ENCODE measurements around the gene GAL3ST2. TPM values are rescaled to one million over a fixed set of nuclear protein-coding genes. Genes with fewer than 3 reads are reported as not detected.

Gene GAL3ST2
- total RNA-seq, 4 donors from 2014 or later: 0.21 to 0.29 TPM; not detected in 2

DNA sequence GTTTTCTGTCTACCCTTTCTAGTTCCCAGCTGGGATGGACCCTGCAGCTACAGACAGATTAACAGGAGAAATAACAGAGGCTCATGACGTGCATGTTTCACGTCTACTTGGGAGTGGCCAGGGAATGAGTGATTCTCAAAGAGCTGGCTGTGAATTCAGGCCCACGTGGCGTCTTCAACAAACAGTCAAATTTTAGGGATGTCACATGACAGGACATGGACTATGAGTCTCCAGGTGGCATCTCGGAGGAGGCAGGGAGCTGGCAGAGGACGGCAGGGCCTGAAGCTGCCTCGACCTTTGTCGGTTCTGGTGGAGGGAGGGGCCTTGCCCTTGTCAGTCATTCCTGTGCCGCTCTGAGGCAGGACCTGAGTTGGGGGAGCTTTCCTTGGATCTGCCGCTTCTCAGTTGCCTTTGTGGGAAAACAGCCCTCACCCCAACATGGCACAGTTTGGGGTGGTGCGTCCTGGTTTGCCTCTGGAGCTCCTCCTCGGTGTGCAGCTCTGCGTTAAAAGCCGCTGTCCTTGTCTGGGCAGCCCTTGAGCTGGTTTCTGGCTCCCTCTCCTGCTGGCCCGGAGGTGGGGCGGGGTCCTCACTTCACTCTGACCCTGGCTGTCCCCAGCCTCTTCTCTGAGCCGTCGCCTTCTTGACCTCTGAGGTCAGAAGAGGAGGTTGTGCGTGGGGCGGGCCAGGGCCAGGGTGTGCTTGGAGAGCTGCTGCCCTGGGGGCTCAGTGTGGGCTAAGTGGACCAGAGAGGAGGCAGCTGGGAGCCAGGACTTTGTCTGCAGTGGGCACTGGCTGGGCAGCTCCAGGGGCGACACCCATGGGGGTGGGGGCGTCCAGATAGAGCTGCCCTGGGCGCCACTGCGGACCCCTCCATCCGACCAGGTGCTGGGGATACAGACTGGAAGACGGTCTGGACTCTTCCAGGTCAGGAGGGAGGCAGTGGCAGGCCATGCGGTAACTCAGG, 12.1 kb upstream of the GAL3ST2 start:
- H3K36me3 ChIP-seq: no peaks in the 10 kb centered on the region
- no peaks in the 10 kb centered on the region for H3K4me1 ChIP-seq
- intact Hi-C loops (cut with DNase I; ENCODE audit: low total_unique reads): no loop called here
- no peak for TF ChIP-seq POLR2A (IDR thresholded peaks at IDR 0.05)
- TF ChIP-seq, protein P1, sequence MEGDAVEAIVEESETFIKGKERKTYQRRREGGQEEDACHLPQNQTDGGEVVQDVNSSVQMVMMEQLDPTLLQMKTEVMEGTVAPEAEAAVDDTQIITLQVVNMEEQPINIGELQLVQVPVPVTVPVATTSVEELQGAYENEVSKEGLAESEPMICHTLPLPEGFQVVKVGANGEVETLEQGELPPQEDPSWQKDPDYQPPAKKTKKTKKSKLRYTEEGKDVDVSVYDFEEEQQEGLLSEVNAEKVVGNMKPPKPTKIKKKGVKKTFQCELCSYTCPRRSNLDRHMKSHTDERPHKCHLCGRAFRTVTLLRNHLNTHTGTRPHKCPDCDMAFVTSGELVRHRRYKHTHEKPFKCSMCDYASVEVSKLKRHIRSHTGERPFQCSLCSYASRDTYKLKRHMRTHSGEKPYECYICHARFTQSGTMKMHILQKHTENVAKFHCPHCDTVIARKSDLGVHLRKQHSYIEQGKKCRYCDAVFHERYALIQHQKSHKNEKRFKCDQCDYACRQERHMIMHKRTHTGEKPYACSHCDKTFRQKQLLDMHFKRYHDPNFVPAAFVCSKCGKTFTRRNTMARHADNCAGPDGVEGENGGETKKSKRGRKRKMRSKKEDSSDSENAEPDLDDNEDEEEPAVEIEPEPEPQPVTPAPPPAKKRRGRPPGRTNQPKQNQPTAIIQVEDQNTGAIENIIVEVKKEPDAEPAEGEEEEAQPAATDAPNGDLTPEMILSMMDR (IDR thresholded peaks at IDR 0.05): no peak
- no peaks in the 10 kb centered on the region for H3K27me3 ChIP-seq
- no peaks in the 10 kb centered on the region for H3K9me3 ChIP-seq
- no peak for DNase-seq
- H3K4me3 ChIP-seq: no peak overlapping the region
- H3K27ac ChIP-seq: no peak overlapping the region

DNA sequence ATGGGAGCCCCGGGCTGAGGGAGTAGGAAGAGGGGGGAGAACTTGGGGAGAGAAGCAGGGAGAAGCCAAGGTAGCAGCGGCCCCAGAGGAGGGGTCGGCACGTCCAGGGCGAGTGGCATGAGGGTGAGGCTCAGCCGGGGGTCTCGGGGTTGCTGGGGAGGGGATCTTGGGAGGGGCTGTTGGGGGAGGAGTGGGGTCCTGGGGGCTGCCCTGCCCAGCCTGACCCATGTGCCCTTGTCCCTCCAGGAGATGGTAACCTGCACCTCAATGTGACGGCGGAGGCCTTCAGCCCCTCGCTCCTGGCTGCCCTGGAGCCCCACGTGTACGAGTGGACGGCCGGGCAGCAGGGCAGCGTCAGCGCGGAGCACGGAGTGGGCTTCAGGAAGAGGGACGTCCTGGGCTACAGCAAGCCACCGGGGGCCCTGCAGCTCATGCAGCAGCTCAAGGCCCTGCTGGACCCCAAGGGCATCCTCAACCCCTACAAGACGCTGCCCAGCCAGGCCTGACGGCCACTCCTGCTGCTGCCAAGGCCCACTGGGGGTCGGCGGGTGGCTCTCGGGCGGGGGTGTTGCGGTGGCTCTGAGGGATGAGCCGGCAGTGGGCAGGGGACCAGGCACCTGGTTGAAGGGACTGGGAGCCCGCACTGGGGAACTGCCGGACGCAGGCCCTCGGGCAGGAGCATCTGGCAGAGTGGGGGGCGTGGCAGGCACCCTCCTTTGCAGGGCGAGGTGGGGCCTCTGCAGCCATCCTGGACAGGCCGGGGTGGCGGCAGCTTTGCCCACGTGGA, 9.0 kb upstream of the GAL3ST2 start:
- no peak for DNase-seq
- Histone ChIP-seq H3K4me1 (no peaks in the 10 kb centered on the region), H3K9me3 (no peaks in the 10 kb centered on the region), H3K4me3 (no peak overlapping the region), H3K27ac (no peak overlapping the region), H3K27me3 (no peaks in the 10 kb centered on the region), H3K36me3 (no peaks in the 10 kb centered on the region)
- intact Hi-C loops (cut with DNase I; ENCODE audit: low total_unique reads): no loop called here
- no peak for TF ChIP-seq POLR2A (IDR thresholded peaks at IDR 0.05)
- TF ChIP-seq, protein P1 (IDR thresholded peaks at IDR 0.05): no peak

DNA sequence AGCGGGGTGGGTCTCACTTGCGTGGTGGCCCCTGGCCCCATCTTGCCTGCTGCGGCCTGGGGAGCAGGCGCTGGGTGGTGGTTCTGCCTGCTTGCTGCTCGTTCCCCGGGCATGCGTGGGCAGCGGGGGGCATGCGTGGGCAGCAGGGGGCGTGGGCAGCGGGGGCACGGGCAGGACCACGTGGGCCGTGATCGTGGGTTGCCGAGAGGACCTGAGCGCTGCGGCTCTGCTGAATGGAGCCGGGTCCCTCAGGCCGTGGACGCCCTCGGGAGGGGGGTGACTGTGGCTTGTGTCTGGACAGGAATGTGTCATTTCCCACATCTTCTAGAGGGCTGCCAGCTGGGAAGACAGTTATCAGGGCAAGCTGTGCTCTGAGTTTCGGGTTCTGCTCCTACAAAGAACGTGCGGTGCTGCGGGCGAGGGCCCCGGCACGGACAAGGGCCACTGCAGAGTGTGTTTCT, 8.3 kb upstream of the GAL3ST2 start:
- Histone ChIP-seq H3K9me3 (no peaks in the 10 kb centered on the region), H3K27me3 (no peaks in the 10 kb centered on the region), H3K4me3 (no peak overlapping the region), H3K36me3 (no peaks in the 10 kb centered on the region), H3K4me1 (no peaks in the 10 kb centered on the region), H3K27ac (no peak overlapping the region)
- intact Hi-C loops (cut with DNase I; ENCODE audit: low total_unique reads): no loop called here
- no peak for DNase-seq
- TF ChIP-seq, protein P1 (IDR thresholded peaks at IDR 0.05): no peak
- no peak for TF ChIP-seq POLR2A (IDR thresholded peaks at IDR 0.05)

DNA sequence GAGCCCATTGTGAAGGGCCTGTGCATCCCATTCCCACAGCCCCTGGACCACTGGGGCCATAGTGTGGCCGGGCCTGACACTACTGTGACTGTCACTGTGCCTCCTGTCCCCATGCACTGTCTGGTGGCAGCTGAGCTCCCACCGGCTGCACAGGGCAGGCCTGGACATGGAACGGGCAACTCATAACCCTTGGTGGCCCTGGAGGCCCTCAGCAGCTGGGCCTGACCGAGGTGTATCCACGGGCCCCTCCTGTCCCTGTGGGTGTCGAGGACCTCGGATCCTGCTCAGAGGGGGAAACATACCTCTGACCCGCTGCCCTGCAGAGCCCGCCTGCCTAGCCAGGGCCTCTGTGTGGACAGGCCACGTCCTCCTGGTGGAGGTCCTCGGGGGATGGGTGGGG, 7.8 kb upstream of the GAL3ST2 start:
- Histone ChIP-seq H3K9me3 (no peaks in the 10 kb centered on the region), H3K27me3 (no peaks in the 10 kb centered on the region), H3K27ac (no peak overlapping the region), H3K4me3 (no peak overlapping the region), H3K4me1 (no peaks in the 10 kb centered on the region), H3K36me3 (no peaks in the 10 kb centered on the region)
- intact Hi-C loops (cut with DNase I; ENCODE audit: low total_unique reads): no loop called here
- DNase-seq: no peak
- TF ChIP-seq POLR2A (IDR thresholded peaks at IDR 0.05): no peak
- TF ChIP-seq, protein P1 (IDR thresholded peaks at IDR 0.05): no peak

DNA sequence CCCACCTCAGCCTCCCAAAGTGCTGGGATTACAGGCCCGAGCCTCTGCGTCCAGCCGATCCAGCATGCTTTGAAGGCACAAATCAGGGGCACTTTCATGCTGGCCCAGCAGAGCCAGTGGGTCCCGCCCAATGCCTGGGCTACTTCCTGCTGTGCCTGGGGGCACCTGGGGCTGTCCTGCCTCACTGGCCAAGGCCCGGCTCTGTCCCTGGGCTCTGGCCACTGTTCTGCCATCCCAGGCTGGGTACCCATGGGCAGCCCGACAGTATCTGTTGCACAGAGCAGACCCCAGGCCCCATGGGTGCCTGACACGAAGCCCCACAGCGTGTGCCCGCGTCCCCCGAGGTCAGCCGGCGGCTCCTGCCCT, 6.8 kb upstream of the GAL3ST2 start:
- intact Hi-C loops (cut with DNase I; ENCODE audit: low total_unique reads): no loop called here
- DNase-seq: no peak
- no peak for TF ChIP-seq POLR2A (IDR thresholded peaks at IDR 0.05)
- TF ChIP-seq, protein P1 (IDR thresholded peaks at IDR 0.05): no peak
- Histone ChIP-seq H3K27ac (no peak overlapping the region), H3K4me3 (no peak overlapping the region), H3K9me3 (no peaks in the 10 kb centered on the region), H3K36me3 (no peaks in the 10 kb centered on the region), H3K27me3 (peaks cover 0 to 2% of the 10 kb centered on the region in 2 donors), H3K4me1 (no peaks in the 10 kb centered on the region)

Data from uterus (tissue), 4 donors.